Right renal pelvis (tissue), 4 donors: ENCODE results near the gene ALKAL2. TPM values are rescaled to one million over a fixed set of nuclear protein-coding genes. Genes with fewer than 3 reads are reported as not detected.

Experiments used
- DNase-seq, 4 donors: peaks; one replicate each; pipeline ENCODE4 v3.0.0-alpha.2; 2013; ENCODE audit warnings: low read depth in 4 of 4, low spot score in 3 of 4, missing footprints in 1 of 4
- polyA plus RNA-seq, 4 donors: library from polyadenylated mRNA; unstranded; fragments of 120-200 nt; gene quantifications; one replicate each; pipeline ENCODE4 v1.2.1, GENCODE V29; 2013; ENCODE audit not compliant: insufficient read length in 4 of 4

The ALKAL2 gene
- polyA plus RNA-seq, 4 donors = 3.8 to 6.7 (median 5.5) TPM

GRCh38 chr2:252001-252602 lies 35.8 kb downstream of the ALKAL2 start:
- DNase-seq = no peak

GRCh38 chr2:249538-250042 lies 38.3 kb downstream of the ALKAL2 start:
- no peak for DNase-seq

GRCh38 chr2:248724-249123 lies 39.2 kb downstream of the ALKAL2 start:
- no peak for DNase-seq

DNA sequence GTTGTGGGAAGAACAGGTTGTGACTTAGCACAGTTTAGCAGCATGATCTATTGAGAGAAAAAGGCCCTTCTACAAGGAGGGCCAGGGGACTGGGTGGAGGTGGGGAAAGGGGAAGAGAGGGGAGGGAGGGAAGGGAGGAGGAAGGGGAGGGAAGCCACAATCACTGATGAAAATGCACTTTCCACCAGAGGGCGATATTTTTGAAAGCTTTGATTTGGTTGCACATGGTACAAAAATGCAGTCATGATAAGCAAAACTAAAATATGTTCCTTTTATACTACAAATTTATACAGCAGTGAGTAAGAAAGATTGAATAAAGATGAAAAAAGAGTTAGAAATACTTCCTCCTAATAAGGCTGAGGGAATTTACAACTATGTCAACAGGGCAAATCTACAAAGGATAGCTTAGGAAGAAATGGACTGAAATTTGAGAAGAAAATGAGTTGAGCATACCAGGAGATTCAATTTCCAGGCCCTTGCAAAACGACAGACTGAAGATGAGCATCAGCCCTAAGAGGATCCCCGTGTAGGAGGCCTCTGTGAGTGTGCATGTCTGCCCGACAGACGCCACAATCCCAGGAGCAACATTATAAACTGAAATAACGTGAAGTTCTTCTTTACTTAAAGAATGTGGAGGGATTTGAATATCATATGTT lies 41.3 kb downstream of the ALKAL2 start:
- no peak for DNase-seq

DNA sequence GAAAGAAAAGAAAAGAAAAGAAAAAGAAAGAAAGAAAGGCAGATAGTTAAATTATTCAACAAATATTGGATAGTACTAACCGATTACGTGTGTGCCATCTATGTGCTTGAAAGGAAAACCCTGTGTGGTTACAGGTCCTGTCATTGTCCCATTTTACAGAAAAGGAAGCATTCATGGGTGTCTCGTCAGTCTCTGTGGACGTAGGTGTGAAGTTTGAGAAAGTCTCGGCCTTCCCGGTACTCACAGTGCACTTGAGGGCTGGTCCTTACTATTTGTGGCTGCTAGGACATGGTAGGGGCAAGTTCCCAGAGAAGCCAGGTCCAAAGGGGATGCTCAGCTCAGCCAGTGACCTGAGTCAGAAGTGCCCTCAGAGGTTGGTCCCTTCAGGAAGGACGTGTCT lies 43.3 kb downstream of the ALKAL2 start:
- no peak for DNase-seq

GRCh38 chr2:238869-239268 lies 49.0 kb downstream of the ALKAL2 start:
- no peak for DNase-seq

DNA sequence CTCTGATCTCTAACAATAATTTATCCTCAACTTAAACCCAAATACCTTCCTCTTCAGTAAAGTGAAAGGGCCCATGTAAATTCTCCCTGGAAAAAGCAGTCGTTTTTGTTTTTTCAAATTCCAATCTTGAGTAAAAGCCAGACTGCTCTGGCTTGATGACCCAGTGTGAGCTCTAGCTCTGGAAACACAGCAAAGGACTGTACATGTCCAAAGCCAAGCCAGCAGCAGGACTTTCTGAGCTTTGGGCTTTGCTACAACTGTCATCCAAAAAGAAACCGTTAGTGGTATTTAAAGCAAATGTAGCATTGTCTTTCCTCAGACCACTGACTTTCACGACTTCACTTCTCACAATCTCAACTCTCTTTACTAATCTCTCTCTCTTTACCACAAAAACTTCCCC lies 49.5 kb downstream of the ALKAL2 start:
- DNase-seq = no peak

DNA sequence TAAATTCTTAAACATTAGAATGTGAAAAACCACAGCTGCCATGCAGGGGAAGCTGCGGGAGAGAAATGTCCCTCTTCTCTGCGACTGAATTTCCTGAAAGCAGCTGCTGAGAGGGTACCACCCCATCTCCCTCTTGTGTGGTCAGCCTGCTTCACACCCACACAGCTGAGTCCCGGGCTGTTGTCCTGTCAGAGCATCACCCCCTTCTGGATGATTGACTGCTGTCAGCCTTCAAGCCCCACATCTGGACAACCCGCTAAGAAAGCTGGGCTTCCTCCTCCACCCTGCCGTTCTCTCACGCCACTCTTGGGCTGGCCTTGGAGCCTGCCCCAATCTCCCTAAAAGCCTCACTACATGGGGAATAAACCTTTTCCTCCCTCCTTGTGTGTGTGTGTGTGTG lies 50.0 kb downstream of the ALKAL2 start:
- no peak for DNase-seq

DNA sequence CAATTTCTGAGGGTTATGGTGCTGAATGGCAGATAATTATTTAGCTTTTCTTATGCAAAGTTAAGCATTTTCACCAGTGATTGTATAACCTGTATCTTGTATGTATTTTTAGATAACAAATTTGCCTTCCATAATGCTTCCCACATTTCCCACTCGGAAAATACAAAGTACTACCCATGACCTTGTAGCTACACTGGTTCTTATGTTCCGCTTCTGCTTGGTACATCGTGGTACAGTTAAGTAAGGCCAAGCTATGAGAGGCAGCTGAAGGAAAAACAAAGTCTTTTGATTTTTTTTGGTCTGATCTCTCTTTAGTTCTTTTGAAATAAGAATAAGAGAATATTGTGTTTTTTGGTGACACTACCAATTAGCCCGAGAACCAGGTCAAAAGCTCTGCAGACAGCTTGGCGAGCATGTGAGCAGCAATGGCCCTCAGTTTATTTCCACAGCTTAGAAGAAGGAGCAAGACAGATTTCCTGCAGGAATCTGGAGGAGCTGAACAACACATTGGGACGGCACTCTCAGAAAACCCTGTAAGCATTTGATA lies 50.8 kb downstream of the ALKAL2 start:
- DNase-seq = no peak

- DNase-seq = no peak
Observed at GRCh38 chr2:234421-234820, 53.5 kb downstream of the ALKAL2 start.

DNA sequence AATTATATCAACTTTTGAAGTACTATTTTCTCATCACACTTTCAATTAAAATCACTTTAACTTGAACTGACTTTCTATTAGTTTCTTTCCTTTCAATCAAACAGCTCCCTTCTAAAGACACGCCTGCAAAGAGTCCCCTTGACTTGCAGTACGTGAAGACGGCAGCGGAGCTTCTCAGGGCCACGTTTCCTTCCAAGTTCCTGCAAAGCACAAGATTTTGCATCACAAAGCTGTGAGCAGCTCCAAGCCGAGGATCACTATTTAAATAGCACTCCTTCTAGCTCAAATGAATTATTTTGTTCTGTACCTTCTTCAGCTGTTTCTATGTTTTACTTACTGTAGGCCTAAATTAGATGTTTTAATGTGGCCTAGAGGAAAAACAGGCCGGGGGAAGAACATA lies 54.9 kb downstream of the ALKAL2 start:
- no peak for DNase-seq

- DNase-seq = no peak
Observed at GRCh38 chr2:231521-232185, 56.2 kb downstream of the ALKAL2 start.

Other genes with a start within 250 kb of the ALKAL2 start
- 10 to 100 TPM; 10.6 to 13.6 (median 13.4) TPM for gene FAM110C, start 241.6 kb downstream of the ALKAL2 start, polyA plus RNA-seq
- 100 to 1,000 TPM in 2 of 4 donors, 10 to 100 TPM in 2; 93.6 to 113 (median 104) TPM for gene SH3YL1, start 24.1 kb downstream of the ALKAL2 start, polyA plus RNA-seq
- gene ACP1, start 23.1 kb downstream of the ALKAL2 start, polyA plus RNA-seq = 100 to 1,000 TPM; 151 to 166 (median 159) TPM